Measurements from ENCODE around the gene FGFR4.
A peak's percentile ranks its signal among the peaks of the same experiment; 100 is the strongest.

FGFR4 gene

GRCh38 chr5:177085985-177086653 lies 596 bp upstream of the FGFR4 start:
- peak in 1 of 3 experiments; percentile 33 for DNase-seq

GRCh38 chr5:177087398-177088005 lies 787 bp downstream of the FGFR4 start:
- no peak for DNase-seq

GRCh38 chr5:177089127-177089526 lies 2.4 kb downstream of the FGFR4 start:
- no peak for DNase-seq

- DNase-seq, result no peak
These were observed 3.3 kb downstream of the FGFR4 start for GRCh38 chr5:177089825-177090641.

GRCh38 chr5:177090813-177091212 lies 4.1 kb downstream of the FGFR4 start:
- DNase-seq, result no peak

- DNase-seq, result no peak
These were observed 4.5 kb downstream of the FGFR4 start for GRCh38 chr5:177091232-177091631.

GRCh38 chr5:177092178-177093081 lies 5.7 kb downstream of the FGFR4 start:
- no peak for DNase-seq

GRCh38 chr5:177093082-177093712 lies 6.5 kb downstream of the FGFR4 start:
- no peak for DNase-seq

GRCh38 chr5:177093803-177094202 lies 7.1 kb downstream of the FGFR4 start:
- no peak for DNase-seq

GRCh38 chr5:177094224-177095087 lies 7.7 kb downstream of the FGFR4 start:
- DNase-seq, result peak in 1 of 3 experiments; percentile 2

GRCh38 chr5:177095088-177095669 lies 8.5 kb downstream of the FGFR4 start:
- DNase-seq, result no peak

GRCh38 chr5:177096162-177097015 lies 9.7 kb downstream of the FGFR4 start:
- no peak for DNase-seq

- peak in 1 of 3 experiments; percentile 6 for DNase-seq
These were observed 10.6 kb downstream of the FGFR4 start for GRCh38 chr5:177097016-177097985.

GRCh38 chr5:177098120-177098469 lies 11.4 kb downstream of the FGFR4 start:
- DNase-seq, result peak in 1 of 3 experiments; percentile 22

- peak in 1 of 3 experiments; percentile 52 for DNase-seq
These were observed 11.9 kb downstream of the FGFR4 start for GRCh38 chr5:177098470-177099141.

- peak in 2 of 3 experiments; percentile 44 to 75 for DNase-seq
These were observed 12.8 kb downstream of the FGFR4 start for GRCh38 chr5:177099422-177100093.

GRCh38 chr5:177100714-177101121 lies 14.0 kb downstream of the FGFR4 start:
- DNase-seq, result no peak

All from NCI-H1417 (cell line).